T-helper 2 cell treated with Interferon-gamma antibody and Interleukin-4, amounts not matched to agents 5 μg/mL and 100 μg/mL, for 36 hours (primary cell): ENCODE results near the gene SNX6.
A peak's percentile ranks its signal among the peaks of the same experiment; 100 is the strongest.

ENCODE experiments used
- DNase-seq: peaks from one replicate; pipeline ENCODE4 v3.0.0; 2021; ENCODE audit warnings: low spot score
- H3K27ac Mint-ChIP-seq: one replicate; pipeline ENCODE4 v1.8.0; 2021; ENCODE audit warnings: mild to moderate bottlenecking, mixed read lengths
- H3K27me3 Mint-ChIP-seq: one replicate; pipeline ENCODE4 v1.8.0; 2021; ENCODE audit warnings: low read depth, mixed read lengths
- H3K36me3 Mint-ChIP-seq: one replicate; pipeline ENCODE4 v1.8.0; 2021; ENCODE audit warnings: low read depth, mixed read lengths
- H3K4me1 Mint-ChIP-seq: one replicate; pipeline ENCODE4 v1.8.0; 2021; ENCODE audit warnings: low read depth, mixed read lengths
- H3K4me3 Mint-ChIP-seq: one replicate; pipeline ENCODE4 v1.8.0; 2022; ENCODE audit warnings: mild to moderate bottlenecking, moderate library complexity, mixed read lengths
- H3K9me3 Mint-ChIP-seq: one replicate; pipeline ENCODE4 v1.8.0; 2021; ENCODE audit warnings: mixed read lengths

Gene SNX6

GRCh38 chr14:34620115-34620514, 9.8 kb downstream of the SNX6 start:
- no peak overlapping the region for H3K27ac Mint-ChIP-seq
- no peak overlapping the region for H3K4me3 Mint-ChIP-seq

GRCh38 chr14:34619471-34619870, 10.5 kb downstream of the SNX6 start:
- Mint-ChIP-seq H3K27me3 (no peaks in the 10 kb centered on the region), H3K9me3 (no peaks in the 10 kb centered on the region), H3K4me1 (peaks cover 36% of the 10 kb centered on the region), H3K4me3 (no peak overlapping the region), H3K27ac (no peak overlapping the region), H3K36me3 (peaks cover 53% of the 10 kb centered on the region)
- no peak for DNase-seq

More at GRCh38 chr14:34620115-34620514, 9.8 kb downstream of the SNX6 start:
- H3K9me3 Mint-ChIP-seq = no peaks in the 10 kb centered on the region
- no peaks in the 10 kb centered on the region for H3K27me3 Mint-ChIP-seq
- DNase-seq = no peak
- peaks cover 53% of the 10 kb centered on the region for H3K36me3 Mint-ChIP-seq
- peaks cover 32% of the 10 kb centered on the region for H3K4me1 Mint-ChIP-seq

DNA sequence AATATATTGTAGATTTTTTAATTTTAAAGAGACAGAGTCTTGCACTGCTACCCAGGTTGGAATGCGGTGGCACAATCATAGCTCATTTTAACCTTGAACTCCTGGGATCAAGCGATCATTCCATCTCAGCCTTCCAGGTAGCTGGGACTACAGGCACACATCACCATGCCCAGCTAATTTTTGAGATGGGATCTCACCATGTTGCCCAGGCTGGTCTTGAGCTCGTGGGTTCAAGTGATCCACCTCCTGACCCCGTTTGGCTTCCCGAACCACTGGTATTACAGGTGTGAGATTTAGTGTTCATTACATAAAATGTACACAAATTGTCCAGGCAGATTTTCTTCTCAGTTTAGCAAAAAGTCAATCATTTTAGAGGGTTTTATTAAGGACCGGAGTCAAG, 13.6 kb downstream of the SNX6 start:
- Mint-ChIP-seq H3K27ac (no peak overlapping the region), H3K4me3 (no peak overlapping the region), H3K27me3 (no peaks in the 10 kb centered on the region), H3K9me3 (no peaks in the 10 kb centered on the region), H3K4me1 (peaks cover 24% of the 10 kb centered on the region), H3K36me3 (peaks cover 47% of the 10 kb centered on the region)
- DNase-seq = no peak

- no peaks in the 10 kb centered on the region for H3K9me3 Mint-ChIP-seq
- no peaks in the 10 kb centered on the region for H3K27me3 Mint-ChIP-seq
- H3K4me1 Mint-ChIP-seq = peaks cover 22% of the 10 kb centered on the region
- H3K4me3 Mint-ChIP-seq = no peak overlapping the region
- H3K27ac Mint-ChIP-seq = peak overlapping the region; percentile 67
- DNase-seq = no peak
- H3K36me3 Mint-ChIP-seq = peaks cover 45% of the 10 kb centered on the region
Observed at GRCh38 chr14:34615507-34615906, 14.4 kb downstream of the SNX6 start.

- H3K4me1 Mint-ChIP-seq = peaks cover 18% of the 10 kb centered on the region
- no peaks in the 10 kb centered on the region for H3K9me3 Mint-ChIP-seq
- H3K27ac Mint-ChIP-seq = no peak overlapping the region
- DNase-seq = no peak
- no peaks in the 10 kb centered on the region for H3K27me3 Mint-ChIP-seq
- H3K4me3 Mint-ChIP-seq = no peak overlapping the region
- H3K36me3 Mint-ChIP-seq = peaks cover 38% of the 10 kb centered on the region
Observed at GRCh38 chr14:34614638-34615037, 15.3 kb downstream of the SNX6 start.

GRCh38 chr14:34610101-34610500, 19.8 kb downstream of the SNX6 start:
- H3K4me1 Mint-ChIP-seq = peaks cover 3% of the 10 kb centered on the region
- peaks cover 35% of the 10 kb centered on the region for H3K36me3 Mint-ChIP-seq
- H3K4me3 Mint-ChIP-seq = no peak overlapping the region
- no peaks in the 10 kb centered on the region for H3K9me3 Mint-ChIP-seq
- H3K27me3 Mint-ChIP-seq = no peaks in the 10 kb centered on the region
- H3K27ac Mint-ChIP-seq = no peak overlapping the region
- DNase-seq = no peak

GRCh38 chr14:34605461-34605860, 24.5 kb downstream of the SNX6 start:
- Mint-ChIP-seq H3K27me3 (no peaks in the 10 kb centered on the region), H3K4me1 (no peaks in the 10 kb centered on the region), H3K36me3 (peaks cover 46% of the 10 kb centered on the region), H3K9me3 (no peaks in the 10 kb centered on the region), H3K4me3 (no peak overlapping the region), H3K27ac (no peak overlapping the region)
- no peak for DNase-seq

GRCh38 chr14:34604995-34605394, 25.0 kb downstream of the SNX6 start:
- DNase-seq = no peak
- H3K4me3 Mint-ChIP-seq = no peak overlapping the region
- no peaks in the 10 kb centered on the region for H3K27me3 Mint-ChIP-seq
- H3K4me1 Mint-ChIP-seq = no peaks in the 10 kb centered on the region
- H3K9me3 Mint-ChIP-seq = no peaks in the 10 kb centered on the region
- H3K36me3 Mint-ChIP-seq = peaks cover 51% of the 10 kb centered on the region
- no peak overlapping the region for H3K27ac Mint-ChIP-seq

- Mint-ChIP-seq H3K9me3 (no peaks in the 10 kb centered on the region), H3K27me3 (no peaks in the 10 kb centered on the region), H3K36me3 (peaks cover 57% of the 10 kb centered on the region), H3K4me1 (no peaks in the 10 kb centered on the region), H3K4me3 (no peak overlapping the region), H3K27ac (no peak overlapping the region)
- no peak for DNase-seq
Observed at GRCh38 chr14:34596891-34597290, 33.1 kb downstream of the SNX6 start.

- Mint-ChIP-seq H3K4me1 (no peaks in the 10 kb centered on the region), H3K9me3 (no peaks in the 10 kb centered on the region), H3K27ac (no peak overlapping the region), H3K27me3 (no peaks in the 10 kb centered on the region), H3K36me3 (peaks cover 57% of the 10 kb centered on the region), H3K4me3 (no peak overlapping the region)
- no peak for DNase-seq
Observed at GRCh38 chr14:34593740-34594375, 36.1 kb downstream of the SNX6 start.

DNA sequence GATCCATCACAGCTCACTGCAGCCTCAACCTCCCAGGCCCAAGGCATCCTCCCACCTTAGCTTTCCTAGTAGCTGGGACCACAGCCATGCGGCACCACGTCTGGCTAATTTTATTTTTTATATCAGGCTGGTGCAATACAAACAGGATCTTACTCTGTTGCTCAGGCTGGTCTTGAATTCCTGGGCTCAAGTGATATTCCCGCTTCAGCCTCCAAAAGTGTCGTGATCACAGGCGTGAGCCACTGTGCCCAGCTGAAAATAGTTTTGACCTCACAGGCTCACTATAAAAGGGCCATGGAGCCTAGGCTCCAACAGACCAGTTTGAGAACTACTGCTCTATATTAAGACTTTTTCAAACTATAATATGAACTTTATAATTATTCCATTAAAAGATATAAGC, 37.3 kb downstream of the SNX6 start:
- DNase-seq = no peak
- Mint-ChIP-seq H3K9me3 (no peaks in the 10 kb centered on the region), H3K4me1 (no peaks in the 10 kb centered on the region), H3K4me3 (no peak overlapping the region), H3K27me3 (no peaks in the 10 kb centered on the region), H3K27ac (no peak overlapping the region), H3K36me3 (peaks cover 50% of the 10 kb centered on the region)

GRCh38 chr14:34583525-34583924, 46.4 kb downstream of the SNX6 start:
- Mint-ChIP-seq H3K27me3 (no peaks in the 10 kb centered on the region), H3K27ac (no peak overlapping the region), H3K36me3 (peaks cover 37% of the 10 kb centered on the region), H3K4me3 (no peak overlapping the region), H3K9me3 (no peaks in the 10 kb centered on the region), H3K4me1 (no peaks in the 10 kb centered on the region)
- DNase-seq = no peak

DNA sequence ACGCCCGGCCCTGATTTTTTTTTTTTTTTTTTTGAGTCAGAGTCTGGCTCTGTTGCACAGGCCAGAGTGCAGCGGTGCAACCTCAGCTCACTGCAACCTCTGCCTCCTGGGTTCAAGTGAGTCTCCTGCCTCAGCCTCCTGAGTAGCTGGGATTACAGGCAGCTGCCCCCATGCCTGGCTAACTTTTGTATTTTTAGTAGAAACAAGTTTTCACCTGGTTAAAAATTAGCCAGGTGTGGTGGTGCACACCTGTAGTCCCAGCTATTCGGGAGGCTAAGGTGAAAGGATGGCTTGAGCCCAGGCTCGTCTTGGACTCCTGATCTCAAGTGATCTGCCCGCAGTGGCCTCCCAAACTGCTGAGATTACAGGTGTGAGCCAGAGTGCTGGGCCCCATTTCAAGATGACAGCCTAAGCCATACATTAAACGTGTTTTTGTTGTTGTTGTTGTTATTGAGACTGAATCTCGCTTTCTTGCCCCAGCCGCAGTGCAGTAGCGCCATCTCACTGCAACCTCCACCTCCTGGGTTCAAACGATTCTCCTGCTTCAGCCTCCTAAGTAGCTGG, 47.7 kb downstream of the SNX6 start:
- DNase-seq = no peak
- Mint-ChIP-seq H3K27ac (no peak overlapping the region), H3K27me3 (no peaks in the 10 kb centered on the region), H3K4me1 (peaks cover 4% of the 10 kb centered on the region), H3K9me3 (no peaks in the 10 kb centered on the region), H3K36me3 (peaks cover 36% of the 10 kb centered on the region), H3K4me3 (no peak overlapping the region)

GRCh38 chr14:34580381-34580780, 49.6 kb downstream of the SNX6 start:
- H3K9me3 Mint-ChIP-seq = no peaks in the 10 kb centered on the region
- peaks cover 35% of the 10 kb centered on the region for H3K36me3 Mint-ChIP-seq
- no peak overlapping the region for H3K27ac Mint-ChIP-seq
- H3K4me3 Mint-ChIP-seq = no peak overlapping the region
- DNase-seq = no peak
- peaks cover 4% of the 10 kb centered on the region for H3K4me1 Mint-ChIP-seq
- H3K27me3 Mint-ChIP-seq = no peaks in the 10 kb centered on the region

GRCh38 chr14:34571771-34572170, 58.2 kb downstream of the SNX6 start:
- no peaks in the 10 kb centered on the region for H3K4me1 Mint-ChIP-seq
- H3K4me3 Mint-ChIP-seq = no peak overlapping the region
- DNase-seq = no peak
- no peak overlapping the region for H3K27ac Mint-ChIP-seq
- H3K36me3 Mint-ChIP-seq = peaks cover 35% of the 10 kb centered on the region
- no peaks in the 10 kb centered on the region for H3K27me3 Mint-ChIP-seq
- no peaks in the 10 kb centered on the region for H3K9me3 Mint-ChIP-seq
